SHP77 treated with DMSO at 0.1 percent for 48 hours (cell line): ENCODE measurements around the gene ANKRD31.
"Not testable (repeated sequence)": the region's sequence is repeated elsewhere in the genome, so short reads cannot be mapped to it uniquely, and the experiment has no call there.

Source experiments
- DNase-seq: peaks from one replicate; lab custom pipeline; 2025; lab: John Stamatoyannopoulos, UW

Gene ANKRD31

DNA sequence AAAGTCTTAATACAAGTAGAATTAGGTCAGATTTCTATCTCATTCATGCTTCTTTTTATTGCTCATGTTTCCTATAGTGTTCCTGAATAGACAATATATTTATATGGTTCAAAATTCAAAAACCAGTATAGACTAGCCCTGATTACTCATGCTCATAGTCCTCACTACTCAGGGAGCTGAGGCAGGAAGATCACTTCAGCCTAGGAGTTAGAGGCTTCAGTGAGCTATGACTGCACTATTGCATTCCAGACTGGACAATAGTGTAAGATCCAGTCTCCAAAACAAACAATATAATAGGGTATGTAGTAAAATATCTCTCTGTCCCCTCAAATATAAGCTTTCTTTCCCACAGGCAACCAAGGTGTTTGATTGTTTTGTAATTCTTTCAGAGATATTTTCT lies 2.4 kb downstream of the ANKRD31 start:
- no peak for DNase-seq

DNA sequence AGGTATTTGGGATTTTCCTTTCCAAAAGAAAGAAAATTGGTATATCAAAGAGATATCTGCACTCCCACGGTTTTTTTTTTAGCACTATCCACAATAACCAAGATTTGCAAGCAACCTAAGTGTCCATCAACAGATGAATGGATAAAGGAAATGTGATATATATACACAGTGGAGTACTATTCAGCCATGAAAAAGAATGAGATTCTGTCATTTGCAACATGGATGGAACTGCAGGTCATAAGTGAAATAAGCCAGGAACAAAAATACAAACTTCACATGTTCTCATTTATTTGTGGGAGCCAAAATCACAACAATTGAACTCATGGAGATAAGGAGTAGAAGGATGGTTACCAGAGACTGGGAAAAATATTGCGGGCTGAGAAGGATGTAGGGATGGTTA lies 9.8 kb downstream of the ANKRD31 start:
- DNase-seq: no peak

DNA sequence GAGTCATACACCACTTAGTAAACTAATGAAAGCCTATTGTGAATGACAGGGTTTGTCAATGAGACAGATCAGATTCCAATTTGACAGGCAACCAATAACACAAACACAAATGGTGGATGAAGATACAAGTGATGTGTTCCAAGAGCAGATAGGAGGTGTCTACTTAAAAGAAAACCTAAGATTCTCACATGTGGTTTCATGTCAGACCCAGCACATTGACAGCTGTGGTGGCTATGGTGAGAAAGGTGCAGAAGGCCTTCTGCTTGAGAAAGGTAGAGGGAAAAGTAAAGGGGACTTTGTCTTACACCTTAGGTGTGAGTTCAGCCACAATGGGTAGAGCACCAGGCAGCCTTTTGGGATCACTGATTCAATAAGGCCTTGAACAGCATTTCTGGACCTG lies 11.2 kb downstream of the ANKRD31 start:
- no peak for DNase-seq

- DNase-seq: not testable (repeated sequence)
Observed at GRCh38 chr5:75220787-75221186, 15.9 kb downstream of the ANKRD31 start.

GRCh38 chr5:75214928-75215327 lies 21.8 kb downstream of the ANKRD31 start:
- DNase-seq: no peak

DNA sequence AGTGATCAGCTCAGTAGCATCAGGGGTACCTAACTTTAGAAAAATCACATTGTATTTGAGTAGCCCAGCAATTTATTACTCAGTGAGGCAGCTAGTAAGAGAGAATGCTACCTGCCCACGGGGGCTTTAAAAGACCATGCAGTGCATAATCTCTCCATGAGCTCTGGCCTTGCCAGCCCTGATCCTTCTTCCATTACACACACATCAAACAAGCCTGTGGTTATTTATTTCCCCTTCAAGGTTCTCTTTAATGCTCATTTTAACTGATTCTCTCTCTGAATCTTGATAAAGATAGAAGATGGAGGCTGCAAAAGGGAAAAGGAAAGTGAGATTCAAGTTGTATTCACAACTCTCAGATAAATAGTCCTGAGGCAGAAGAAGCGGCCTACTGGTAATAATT lies 22.3 kb downstream of the ANKRD31 start:
- DNase-seq: no peak

DNA sequence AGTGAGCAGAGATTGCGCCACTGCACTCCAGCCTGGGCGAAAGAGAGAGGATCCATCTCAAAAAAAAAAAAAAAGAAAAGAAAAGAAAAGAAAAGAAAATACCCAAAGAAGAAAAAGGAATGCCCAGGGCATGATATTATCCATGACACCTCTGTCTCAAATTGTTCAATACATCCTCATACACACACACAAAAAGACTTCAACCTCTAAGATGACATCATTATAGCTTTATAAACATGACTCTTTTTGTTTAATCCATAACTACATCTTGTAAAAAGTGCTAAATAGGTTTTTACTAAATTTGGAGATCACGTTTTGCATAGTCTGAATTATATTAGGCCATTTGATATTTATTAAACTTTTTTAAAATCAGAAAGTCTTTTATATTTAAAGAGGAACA lies 33.1 kb downstream of the ANKRD31 start:
- DNase-seq: no peak

- DNase-seq: no peak
Observed at GRCh38 chr5:75202935-75203334, 33.7 kb downstream of the ANKRD31 start.

DNA sequence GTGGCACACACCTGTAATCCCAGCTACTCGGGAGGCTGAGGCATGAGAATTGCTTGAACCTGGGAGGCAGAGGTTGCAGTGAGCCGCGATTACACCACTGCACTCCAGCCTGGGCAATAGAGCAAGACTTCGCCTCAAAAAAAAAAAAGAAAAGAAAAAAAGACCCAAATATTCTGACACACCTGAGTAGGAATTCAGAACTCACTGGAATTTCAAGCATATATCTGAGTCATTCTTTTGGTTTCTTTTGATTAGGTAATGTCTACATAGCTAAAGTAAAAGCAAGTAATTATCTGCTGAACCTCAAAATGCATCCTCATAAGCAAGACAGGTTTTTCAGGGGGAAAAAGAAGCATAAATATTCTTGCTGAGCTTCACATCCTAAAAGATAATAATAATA lies 35.9 kb downstream of the ANKRD31 start:
- DNase-seq: no peak

GRCh38 chr5:75199946-75200345 lies 36.7 kb downstream of the ANKRD31 start:
- DNase-seq: no peak

GRCh38 chr5:75199071-75199470 lies 37.6 kb downstream of the ANKRD31 start:
- DNase-seq: no peak

- DNase-seq: no peak
Observed at GRCh38 chr5:75197745-75198144, 38.9 kb downstream of the ANKRD31 start.

DNA sequence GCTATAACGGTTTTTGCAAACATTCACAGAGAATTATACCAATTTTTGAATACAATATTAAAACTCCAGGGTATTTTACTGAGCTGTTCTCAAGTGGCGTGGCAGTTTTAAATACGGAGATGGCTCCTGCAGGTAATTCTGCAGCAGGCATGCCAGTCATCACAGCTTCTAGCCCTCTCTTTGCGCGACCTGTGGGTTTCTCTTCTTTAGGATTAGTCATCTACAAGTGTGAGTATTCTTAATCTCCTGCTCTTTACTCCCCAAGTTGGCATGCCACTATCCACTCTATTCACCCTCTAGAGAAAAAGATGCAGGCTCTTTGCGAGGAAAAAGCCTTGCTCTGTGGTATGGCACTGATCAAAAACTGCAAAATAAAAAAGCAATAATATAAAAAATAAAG lies 43.9 kb downstream of the ANKRD31 start:
- DNase-seq: no peak

- DNase-seq: no peak
Observed at GRCh38 chr5:75192264-75192663, 44.4 kb downstream of the ANKRD31 start.

DNA sequence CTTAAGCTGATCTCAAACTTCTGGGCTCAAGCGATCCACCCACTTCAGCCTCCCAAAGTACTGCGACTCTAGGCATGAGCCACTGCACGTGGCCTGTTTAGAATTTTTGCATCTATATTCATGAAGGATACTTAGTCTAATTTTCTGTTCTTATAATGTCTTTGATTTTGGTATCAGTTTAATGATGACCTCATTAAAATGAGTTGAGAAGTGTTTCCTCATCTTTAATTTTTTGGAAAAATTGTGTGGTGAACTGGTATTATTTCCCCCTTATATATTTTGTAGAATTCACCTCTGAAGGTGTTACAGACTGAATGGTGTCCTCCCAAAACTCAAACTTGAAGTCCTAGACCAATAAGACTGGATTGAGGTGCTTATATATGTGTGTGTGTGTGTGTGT lies 46.5 kb downstream of the ANKRD31 start:
- DNase-seq: no peak

DNA sequence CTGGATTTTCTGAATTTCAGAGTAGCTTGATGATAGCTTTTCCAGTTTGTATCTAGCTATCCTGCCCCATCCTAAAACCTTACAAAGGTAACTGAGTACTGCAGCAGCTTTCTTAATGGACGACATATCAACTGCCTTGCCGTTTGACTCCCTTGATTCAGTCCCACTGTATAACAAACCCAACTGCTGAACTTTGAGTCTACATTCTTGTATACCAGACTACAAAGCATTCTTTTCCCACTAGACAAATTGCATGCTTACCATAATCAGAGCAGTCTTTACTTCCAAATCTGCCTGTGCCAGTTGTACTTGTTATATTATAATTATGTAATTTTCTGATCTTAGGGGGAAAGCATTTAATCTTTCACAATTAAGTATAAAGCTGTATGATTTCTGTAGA lies 47.3 kb downstream of the ANKRD31 start:
- DNase-seq: no peak

- no peak for DNase-seq
Observed at GRCh38 chr5:75185763-75186162, 50.9 kb downstream of the ANKRD31 start.

DNA sequence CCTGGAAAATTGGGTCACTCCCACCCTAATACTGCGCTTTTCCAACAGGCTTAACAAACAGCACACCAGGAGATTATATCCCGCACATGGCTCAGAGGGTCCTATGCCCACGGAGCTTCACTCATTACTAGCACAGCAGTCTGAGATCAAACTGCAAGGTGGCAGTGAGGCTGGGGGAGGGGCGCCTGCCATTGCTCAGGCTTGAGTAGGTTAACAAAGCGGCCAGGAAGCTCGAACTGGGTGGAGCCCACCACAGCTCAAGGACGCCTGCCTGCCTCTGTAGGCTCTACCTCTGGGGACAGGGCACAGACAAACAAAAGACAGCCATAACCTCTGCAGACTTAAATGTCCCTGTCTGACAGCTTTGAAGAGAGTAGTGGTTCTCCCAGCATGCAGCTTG lies 60.7 kb downstream of the ANKRD31 start:
- DNase-seq: not testable (repeated sequence)

- not testable (repeated sequence) for DNase-seq
Observed at GRCh38 chr5:75174872-75175271, 61.8 kb downstream of the ANKRD31 start.

DNA sequence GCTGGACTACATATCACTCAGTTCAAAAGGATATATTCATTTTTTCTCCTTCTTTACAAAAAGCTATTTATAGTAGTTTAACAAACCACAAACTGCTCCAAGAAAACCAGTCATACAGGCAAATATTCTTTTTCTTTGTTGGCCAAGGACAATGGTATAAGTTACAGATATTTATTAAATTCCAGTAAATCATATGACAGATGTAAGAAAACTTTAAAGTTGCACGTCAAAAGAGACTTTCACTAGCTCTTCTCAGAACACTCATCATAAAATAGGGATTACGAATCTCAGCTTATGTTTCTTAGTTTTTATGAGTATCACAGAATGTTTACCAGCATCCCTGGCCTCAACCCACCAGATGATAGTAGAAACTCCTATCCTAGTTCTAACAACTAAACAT lies 67.2 kb downstream of the ANKRD31 start:
- DNase-seq: no peak

DNA sequence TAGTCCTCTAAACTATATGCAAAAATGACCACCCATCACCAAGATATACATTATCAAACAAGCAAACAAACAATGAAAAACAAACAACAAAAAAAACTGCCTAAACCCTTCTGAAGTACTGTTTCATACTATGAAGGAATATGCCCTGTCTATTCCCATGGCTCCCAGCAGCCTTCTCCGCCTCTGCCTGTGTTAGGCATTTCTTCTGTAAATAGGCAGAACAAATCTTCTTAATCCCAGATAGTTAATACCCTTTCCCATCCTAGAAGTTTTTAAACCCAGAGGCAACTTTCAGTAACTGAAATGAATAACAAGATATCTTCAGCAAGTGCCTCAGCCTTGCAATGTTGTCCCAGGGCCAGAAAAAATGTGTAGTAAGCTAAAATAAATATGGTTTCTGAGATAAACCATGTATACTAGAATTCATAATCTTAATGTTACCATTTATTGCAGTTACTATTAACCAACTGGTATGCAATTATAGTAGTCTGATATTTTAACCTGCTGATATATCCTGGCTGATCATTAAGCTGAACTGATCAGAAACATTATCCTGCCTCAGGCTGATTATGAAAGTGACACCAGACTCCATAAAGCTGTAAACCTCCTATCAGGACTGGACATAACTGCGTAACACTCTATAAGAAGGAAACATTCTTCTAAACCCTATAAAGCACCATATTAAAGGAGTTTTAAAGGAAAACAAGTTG lies 68.5 kb downstream of the ANKRD31 start:
- no peak for DNase-seq

DNA sequence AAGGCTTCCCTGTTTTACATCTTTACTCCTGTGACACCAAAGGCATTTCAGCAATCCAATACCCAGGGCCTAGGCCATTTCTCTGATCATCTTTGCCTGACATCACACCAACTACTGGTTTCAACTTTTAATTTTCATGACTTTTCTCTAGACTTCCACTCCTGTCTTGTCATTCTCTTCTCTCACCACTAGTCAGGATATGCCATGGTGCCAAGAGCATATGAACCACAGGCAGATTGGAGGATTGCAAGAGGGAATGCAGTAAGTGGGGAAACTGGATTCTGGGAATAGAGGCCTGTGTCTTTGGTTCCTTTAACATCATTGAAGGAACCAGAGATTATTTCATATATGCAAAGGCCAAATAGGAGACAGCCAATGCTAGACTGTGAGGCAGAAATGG lies 69.3 kb downstream of the ANKRD31 start:
- no peak for DNase-seq

DNA sequence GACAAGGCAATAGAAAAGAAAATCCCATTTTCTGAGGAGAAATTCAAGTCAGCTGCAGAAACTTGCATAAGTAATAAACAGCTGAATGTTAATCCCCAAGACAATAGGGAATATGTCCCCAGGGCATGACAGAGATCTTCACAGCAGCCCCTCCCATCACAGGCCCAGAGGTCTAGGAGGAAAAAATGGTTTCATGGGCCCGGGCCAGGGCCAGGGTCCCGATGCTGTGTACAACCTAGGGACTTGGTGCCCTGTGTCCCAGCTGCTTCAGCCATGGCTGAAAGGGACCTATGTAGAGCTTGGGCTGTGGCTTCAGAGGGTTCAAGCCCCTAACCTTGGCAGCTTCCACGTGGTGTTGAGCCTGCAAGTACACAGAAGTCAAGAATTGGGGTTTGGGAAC lies 75.2 kb downstream of the ANKRD31 start:
- DNase-seq: not testable (repeated sequence)

DNA sequence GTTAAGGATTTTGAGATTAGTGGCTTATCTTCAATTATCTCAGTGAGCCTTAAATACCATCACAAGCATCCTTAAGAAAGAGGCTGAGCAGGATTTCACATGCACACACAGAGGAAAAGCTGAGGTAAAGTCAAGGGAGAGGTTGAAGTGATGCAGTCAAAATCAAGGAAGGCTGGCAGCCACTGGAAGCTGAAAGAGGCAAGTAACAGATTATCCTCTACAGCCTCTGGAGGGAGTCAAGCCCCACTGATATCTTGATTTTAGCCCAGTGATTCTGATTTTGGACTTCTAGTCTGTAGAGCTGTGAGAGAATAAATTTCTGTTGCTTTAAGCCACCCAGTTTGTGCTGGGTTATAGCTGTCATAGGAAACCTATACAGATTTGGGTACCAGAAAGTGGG lies 80.1 kb downstream of the ANKRD31 start:
- no peak for DNase-seq

- no peak for DNase-seq
Observed at GRCh38 chr5:75152860-75153259, 83.8 kb downstream of the ANKRD31 start.
